Amygdala (tissue), 56 donors: ENCODE measurements around the gene ZNF511.
"Not testable (repeated sequence)": the region's sequence is repeated elsewhere in the genome, so short reads cannot be mapped to it uniquely, and the experiment has no call there.

ENCODE experiments used
- DNase-seq, 56 donors: peaks; one replicate each; lab custom pipeline; 2025; lab: John Stamatoyannopoulos, UW

Gene ZNF511, protein sequence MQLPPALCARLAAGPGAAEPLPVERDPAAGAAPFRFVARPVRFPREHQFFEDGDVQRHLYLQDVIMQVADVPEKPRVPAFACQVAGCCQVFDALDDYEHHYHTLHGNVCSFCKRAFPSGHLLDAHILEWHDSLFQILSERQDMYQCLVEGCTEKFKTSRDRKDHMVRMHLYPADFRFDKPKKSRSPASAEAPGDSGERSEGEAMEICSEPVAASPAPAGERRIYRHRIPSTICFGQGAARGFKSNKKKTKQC

GRCh38 chr10:133308421-133309099, at the start of gene ZNF511, which contains the start of gene TUBGCP2:
Gene ZNF511, plus strand, starts transcription at chr10:133308914. Its CDS starts 30 bp downstream, at chr10:133308944.
Gene TUBGCP2, minus strand, starts transcription at chr10:133308872. Its CDS starts 5,931 bp downstream, at chr10:133302941.
- peak in 52 of 56 donors; percentile 38 to 94 (median 86) for DNase-seq

GRCh38 chr10:133259602-133259989, 49.1 kb upstream of the ZNF511 start:
- no peak for DNase-seq

DNA sequence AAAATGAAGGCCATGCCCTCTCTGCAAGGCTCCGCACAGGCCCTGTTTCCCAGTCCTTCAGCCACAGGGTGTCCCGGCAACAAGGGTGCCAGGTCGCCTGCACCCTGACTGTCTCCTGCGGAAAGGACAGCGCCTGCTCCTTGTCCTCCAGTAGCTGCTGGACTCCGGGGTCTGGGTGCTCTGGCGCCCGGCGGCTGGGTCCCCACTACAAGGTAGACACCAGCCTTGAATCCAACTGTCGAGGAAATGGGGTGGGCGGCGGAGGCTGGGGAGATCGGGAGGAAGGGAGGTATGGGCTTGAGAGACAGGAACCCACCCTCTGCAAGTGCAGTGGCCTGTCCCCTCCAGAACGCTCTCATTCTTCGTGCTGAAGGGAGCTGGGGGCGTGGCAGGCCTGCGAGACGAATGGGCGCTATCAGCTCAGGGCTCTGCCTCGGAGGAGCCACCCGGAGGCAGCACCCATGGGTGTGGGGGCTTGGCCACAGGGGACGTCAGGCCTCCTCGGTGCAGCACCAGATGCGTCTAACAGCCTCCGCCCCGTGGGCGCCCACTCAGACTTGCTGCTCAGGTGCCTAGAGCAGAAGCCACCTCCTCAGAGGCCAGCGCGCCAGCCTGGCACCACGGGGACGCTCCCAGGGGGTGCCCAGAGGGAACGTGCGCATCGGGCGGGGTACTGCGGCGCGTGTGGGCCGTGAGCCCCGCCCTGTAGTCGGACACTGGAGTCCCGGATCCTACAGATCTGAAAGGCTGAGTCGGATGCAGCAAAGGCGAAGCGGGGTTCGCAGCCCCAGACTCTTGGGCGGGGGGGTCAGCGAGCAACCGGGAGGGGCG, 47.6 kb upstream of the ZNF511 start:
- DNase-seq = peak in 22 of 56 donors; percentile 16 to 65 (median 37)

DNA sequence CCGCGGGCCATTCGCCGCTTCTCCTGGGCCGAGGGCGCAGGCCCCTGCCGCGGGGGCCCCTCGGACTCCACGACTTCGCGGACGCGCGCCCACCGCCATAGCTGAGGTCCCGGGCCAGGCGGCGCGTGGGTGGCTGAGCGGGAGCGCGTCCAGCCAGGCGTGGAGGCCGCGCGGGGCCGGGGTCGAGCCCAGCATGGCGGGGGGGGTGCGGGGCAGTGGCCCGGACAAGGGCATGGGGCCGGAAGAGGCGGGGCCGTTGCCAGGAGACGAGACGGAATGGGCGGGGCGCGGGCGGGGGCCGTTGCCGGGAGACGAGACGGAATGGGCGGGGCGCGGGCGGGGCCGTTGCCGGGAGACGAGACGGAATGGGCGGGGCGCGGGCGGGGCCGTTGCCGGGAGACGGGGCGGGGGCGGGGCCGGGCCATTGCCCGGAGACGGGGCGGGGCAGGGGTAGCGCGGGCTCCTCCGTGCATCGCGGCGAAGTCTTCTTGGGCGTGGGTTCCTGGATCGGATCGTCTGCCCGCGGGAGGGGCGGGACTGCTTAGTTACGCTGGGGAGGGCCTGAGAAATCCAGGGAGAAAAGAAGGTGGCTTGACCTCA, 46.9 kb upstream of the ZNF511 start:
- DNase-seq = peak; percentile 8 to 95 (median 72)

DNA sequence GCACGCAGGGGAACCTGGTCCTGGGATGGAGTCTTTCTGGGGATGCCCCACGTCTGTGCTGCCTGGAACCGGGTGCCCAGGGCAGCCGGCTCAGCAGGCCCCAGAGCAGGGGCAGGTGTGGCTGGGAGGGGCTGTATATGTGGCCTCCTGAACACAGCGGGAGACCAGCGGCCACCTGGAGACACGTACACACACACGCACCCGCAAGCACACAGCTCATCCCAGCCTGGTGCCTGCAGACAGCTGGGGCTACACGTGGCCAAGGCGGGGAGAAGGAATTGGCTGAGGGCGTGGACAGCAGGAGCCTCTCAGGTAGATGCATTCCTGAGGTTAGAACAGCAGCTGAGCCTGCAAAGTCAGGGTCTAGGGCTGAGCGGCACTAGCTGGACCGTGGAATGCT, 46.0 kb upstream of the ZNF511 start:
- DNase-seq = no peak

DNA sequence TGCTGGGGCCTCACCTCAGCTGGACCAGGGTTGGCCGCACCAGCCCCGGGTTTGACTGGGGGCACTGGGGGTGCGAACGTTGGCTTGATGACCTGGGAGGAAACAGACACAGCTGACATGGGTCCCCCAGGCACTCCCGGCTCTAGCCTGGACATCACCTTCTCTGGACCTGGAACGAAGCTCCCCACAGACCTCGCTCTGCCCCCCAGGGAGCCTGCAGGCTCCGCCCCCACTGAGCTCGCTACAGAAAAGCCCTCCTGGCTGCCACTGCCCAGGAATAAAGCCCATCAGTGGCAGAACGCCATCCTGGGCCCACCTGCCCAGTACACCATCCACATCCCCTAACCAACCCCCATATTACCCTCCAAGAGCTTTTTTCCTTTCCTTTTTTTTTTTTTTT, 45.0 kb upstream of the ZNF511 start:
- no peak for DNase-seq

DNA sequence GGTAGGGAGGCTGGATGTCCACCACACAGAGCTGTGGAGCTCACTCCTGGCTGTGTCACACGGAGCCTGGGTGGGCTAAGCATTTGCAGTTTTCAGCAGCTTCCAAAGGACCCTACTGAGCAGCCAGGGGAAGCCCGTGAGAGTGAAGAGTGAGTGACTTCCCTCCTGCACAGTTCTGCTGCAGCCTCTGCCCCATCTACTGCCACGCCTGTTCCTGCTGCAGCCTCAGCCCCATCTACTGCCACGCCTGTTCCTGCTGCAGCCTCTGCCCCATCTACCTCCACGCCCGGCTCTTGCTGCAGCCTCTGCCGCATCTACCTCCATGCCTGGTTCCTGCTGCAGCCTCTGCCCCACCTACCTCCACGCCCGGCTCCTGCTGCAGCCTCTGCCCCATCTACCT, 44.3 kb upstream of the ZNF511 start:
- no peak for DNase-seq

GRCh38 chr10:133265052-133265451, 43.7 kb upstream of the ZNF511 start:
- not testable (repeated sequence) for DNase-seq

DNA sequence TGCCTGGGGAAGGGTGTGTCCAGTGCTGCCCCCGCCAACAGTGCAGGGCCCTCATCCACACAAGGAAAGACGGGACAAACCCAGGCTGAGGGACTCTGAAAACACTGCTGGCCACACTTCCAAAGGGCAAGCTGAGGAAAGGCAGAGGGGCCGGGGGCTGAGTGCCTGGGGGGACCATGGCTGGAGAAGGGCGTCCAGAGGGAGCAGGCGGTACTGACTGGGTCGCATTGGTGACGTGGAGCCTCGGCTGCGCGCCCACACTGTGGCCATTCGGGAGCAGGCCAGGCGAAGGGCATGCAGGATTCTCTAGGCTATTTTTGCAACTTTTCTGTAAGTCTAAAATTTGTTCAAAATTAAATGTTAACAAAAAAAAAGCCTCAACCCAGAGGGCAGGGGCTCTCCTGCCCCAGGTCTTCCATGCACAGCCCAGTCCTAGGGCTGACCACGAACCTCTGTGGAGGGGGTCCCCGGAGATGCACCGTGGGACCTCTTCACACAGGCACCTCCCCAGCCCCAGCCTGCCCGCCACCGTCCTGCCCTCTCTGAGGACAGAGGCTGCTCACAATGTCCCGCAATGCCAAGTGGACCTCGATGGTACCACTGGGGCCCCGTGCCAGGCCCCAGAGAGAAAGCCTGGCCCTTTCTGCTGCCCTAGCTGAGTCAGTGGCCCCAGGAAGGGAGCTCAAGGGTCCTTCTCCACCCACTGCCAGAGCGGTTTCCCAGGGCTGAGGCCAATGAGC, 42.5 kb upstream of the ZNF511 start:
- DNase-seq = no peak

GRCh38 chr10:133267293-133267692, 41.4 kb upstream of the ZNF511 start:
- DNase-seq = no peak

GRCh38 chr10:133267829-133268228, 40.9 kb upstream of the ZNF511 start:
- DNase-seq = no peak

- DNase-seq = no peak
Observed at GRCh38 chr10:133268532-133268931, 40.2 kb upstream of the ZNF511 start.

- no peak for DNase-seq
Observed at GRCh38 chr10:133269367-133269766, 39.3 kb upstream of the ZNF511 start.

DNA sequence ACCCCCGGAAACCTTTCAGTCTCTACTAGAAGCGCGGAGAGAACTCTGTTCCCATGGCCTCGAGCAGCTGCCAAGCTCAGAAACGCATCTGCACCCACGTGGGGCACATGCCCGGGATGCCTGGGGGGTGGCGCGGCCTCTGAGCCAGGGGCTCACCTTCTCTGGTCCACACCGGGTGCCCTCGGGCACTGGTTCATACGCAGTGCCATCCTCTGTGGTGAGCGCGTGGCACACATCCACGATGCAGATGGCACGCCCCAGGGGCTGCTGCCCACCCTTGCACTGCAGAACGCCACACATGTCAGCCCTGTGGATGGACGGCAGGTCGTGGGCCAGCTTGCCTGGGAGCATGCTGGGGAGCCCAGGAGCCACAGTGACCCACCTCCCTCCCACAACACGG, 38.5 kb upstream of the ZNF511 start:
- no peak for DNase-seq

- no peak for DNase-seq
Observed at GRCh38 chr10:133270773-133271297, 37.9 kb upstream of the ZNF511 start.

- DNase-seq = no peak
Observed at GRCh38 chr10:133271521-133272300, 37.0 kb upstream of the ZNF511 start.

DNA sequence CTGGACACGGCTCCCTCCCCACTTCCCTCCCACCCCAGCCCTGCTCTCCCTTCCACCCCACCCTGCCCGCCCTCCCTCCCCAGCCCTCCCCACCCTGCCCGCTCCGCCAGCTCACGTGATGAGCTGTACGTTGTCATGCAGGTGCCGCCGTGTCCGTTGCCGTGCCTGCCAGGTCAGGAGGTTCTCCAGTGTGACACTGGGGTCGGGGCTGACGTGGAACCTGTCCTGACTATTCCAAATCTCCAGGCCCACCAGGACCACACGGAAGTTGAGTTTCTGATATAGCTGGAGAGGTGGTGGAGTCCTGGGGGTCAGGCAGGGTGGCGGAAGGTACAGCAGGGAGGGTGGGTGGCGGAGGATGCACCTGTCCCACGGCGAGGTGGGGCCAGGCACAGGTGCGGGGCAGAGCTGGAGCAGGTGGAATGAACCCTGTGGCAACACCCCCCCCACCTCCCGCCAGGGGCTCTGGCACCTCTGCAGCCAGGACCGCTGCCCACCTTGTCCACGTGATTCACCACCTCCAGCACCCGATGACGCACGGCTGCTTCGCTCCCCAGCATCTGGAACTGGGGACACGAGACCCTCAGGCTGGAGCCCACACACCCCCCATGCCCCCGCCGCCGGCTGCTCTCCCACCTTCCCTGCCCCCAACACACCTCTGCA, 36.3 kb upstream of the ZNF511 start:
- DNase-seq = no peak

GRCh38 chr10:133272964-133273420, 35.7 kb upstream of the ZNF511 start:
- DNase-seq = no peak
